ENCODE results near the gene GAPDHS. TPM values are rescaled to one million over a fixed set of nuclear protein-coding genes. Genes with fewer than 3 reads are reported as not detected.

Gene GAPDHS
- total and polyA plus RNA-seq, 12 donors = not detected

DNA sequence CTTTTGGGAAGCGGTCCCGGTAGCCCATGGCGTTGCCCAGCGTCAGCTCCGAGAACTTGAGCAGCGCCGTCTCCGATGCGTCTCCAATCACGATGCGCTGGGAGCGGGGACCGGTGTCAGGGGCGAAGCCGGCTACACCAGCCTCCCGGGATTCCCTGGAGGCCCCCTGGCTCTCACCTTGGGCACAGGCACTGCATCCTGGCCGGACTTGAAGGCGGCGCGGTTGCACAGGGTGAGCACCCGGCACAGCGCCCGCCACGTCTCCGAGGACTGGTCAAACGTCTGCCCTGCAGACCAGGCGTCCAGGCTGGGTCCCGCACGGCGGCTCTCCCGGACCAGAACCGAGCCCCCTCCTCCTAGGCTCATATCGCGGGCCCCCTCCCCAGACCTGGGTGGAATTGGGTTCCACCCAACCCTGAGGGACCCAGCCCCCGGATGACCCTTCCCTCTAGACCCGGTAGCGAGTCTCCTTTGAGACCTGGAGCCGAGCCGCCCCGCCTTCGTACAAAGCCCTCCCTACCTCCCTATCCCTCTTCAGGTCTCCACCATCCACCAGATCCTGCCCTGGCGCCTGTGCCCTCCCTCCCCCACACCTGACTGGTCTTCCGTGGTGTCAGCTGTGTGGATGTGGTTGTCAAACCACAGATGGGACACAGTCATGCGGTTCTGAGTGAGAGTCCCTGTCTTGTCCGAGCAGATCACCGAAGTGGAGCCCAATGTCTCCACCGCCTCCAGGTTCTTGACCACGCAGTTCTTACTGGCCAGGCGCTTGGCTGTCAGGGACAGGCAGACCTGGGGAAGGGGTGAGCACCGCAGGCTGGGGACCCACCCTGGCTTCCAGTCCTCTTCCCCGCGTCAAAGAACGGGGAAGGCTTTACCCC, 25.4 kb downstream of the GAPDHS start:
- intact Hi-C loops (cut with DNase I) = loop anchor here in 1 of 10 donors (10.0 kb wide), 1 partner anchor 156 kb away; the partner anchor contains the start of gene KMT2B
- DNase-seq = no peak
- H3K4me1 ChIP-seq = peaks cover 2 to 9% (median 7%) of the 10 kb centered on the region in 9 donors
- WGBS, 2 donors = 29 to 33% methylated on average over 52 to 53 of the region's 53 CpGs
- H3K36me3 ChIP-seq = no peaks in the 10 kb centered on the region
- no peak overlapping the region for H3K27ac ChIP-seq
- peaks cover 6 to 68% (median 65%) of the 10 kb centered on the region in 7 donors for H3K27me3 ChIP-seq
- H3K9me3 ChIP-seq = no peaks in the 10 kb centered on the region
- ATAC-seq = no peak
- H3K4me3 ChIP-seq = peak overlapping the region in 8 of 10 donors; percentile 14 to 44 (median 38)
- no peak for TF ChIP-seq CTCF (IDR thresholded peaks at IDR 0.05)

DNA sequence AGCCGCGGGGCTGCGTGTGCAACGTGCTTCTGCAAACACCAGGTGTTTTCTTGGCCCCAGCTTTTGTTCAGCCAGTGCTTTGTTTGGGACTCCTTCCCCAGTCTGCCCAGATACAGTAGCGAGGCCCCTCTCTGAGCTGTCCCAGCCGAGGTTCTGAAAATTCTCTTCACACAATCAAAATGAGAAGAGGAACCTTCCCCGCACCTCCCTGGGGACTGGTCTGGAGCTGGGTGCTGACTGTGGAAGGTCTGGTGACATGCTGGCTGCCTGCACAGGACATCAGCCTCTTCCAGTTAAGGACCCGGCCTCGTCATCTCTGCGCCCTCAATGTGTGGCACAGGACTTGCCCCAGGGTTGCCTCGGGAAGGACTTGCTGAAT, 26.0 kb downstream of the GAPDHS start:
- no peak for TF ChIP-seq CTCF (IDR thresholded peaks at IDR 0.05)
- H3K36me3 ChIP-seq = no peaks in the 10 kb centered on the region
- intact Hi-C loops (cut with DNase I) = loop anchor here in 1 of 10 donors (10.0 kb wide), 1 partner anchor 156 kb away; the partner anchor contains the start of gene KMT2B
- no peaks in the 10 kb centered on the region for H3K9me3 ChIP-seq
- DNase-seq (no peak), ATAC-seq (no peak)
- WGBS, 2 donors = 70 to 75% methylated on average over 11 of the region's 11 CpGs
- H3K4me3 ChIP-seq = no peak overlapping the region
- peaks cover 6 to 71% (median 69%) of the 10 kb centered on the region in 7 donors for H3K27me3 ChIP-seq
- no peak overlapping the region for H3K27ac ChIP-seq
- H3K4me1 ChIP-seq = peaks cover 2 to 9% (median 7%) of the 10 kb centered on the region in 9 donors

GRCh38 chr19:35559781-35560180, 26.5 kb downstream of the GAPDHS start:
- WGBS, 2 donors = 87 to 89% methylated on average over 23 of the region's 23 CpGs
- Histone ChIP-seq H3K4me3 (no peak overlapping the region), H3K9me3 (no peaks in the 10 kb centered on the region), H3K4me1 (peaks cover 2 to 9% (median 7%) of the 10 kb centered on the region in 9 donors), H3K27me3 (peaks cover 6 to 75% (median 70%) of the 10 kb centered on the region in 7 donors), H3K27ac (no peak overlapping the region), H3K36me3 (no peaks in the 10 kb centered on the region)
- no peak for TF ChIP-seq CTCF (IDR thresholded peaks at IDR 0.05)
- intact Hi-C loops (cut with DNase I) = loop anchor here in 1 of 10 donors (10.0 kb wide), 1 partner anchor 155 kb away; the partner anchor contains the start of gene KMT2B
- ATAC-seq (no peak), DNase-seq (no peak)

- peaks cover 6 to 75% (median 72%) of the 10 kb centered on the region in 7 donors for H3K27me3 ChIP-seq
- WGBS, 2 donors = 80 to 84% methylated on average over 18 of the region's 18 CpGs
- no peak for TF ChIP-seq CTCF (IDR thresholded peaks at IDR 0.05)
Measured at GRCh38 chr19:35560271-35560670, 27.0 kb downstream of the GAPDHS start.

More at GRCh38 chr19:35560271-35560670, 27.0 kb downstream of the GAPDHS start:
- peaks cover 2 to 9% (median 7%) of the 10 kb centered on the region in 9 donors for H3K4me1 ChIP-seq
- no peak overlapping the region for H3K27ac ChIP-seq
- intact Hi-C loops (cut with DNase I) = no loop called here
- ATAC-seq (no peak), DNase-seq (no peak)
- H3K36me3 ChIP-seq = no peaks in the 10 kb centered on the region
- H3K4me3 ChIP-seq = no peak overlapping the region
- H3K9me3 ChIP-seq = no peaks in the 10 kb centered on the region
